SJCRH30 (cell line): ENCODE results near the gene RPS6KA1. TPM values are rescaled to one million over a fixed set of nuclear protein-coding genes. Genes with fewer than 3 reads are reported as not detected.

Source experiments
- DNase-seq, 2 experiments: peaks; one replicate each; pipeline ENCODE4 v3.0.0-alpha.2; 2015 to 2020
- H3K27ac ChIP-seq: fragments of 250-450 bp; sonication (Bioruptor Pico); 2 replicates; pipeline ENCODE4 v1.5.1; 2020; ENCODE audit warnings: mild to moderate bottlenecking, moderate library complexity
- H3K27me3 ChIP-seq: fragments of 250-450 bp; sonication (Bioruptor Pico); 2 replicates; pipeline ENCODE4 v1.5.1; 2020; ENCODE audit warnings: mild to moderate bottlenecking, moderate library complexity
- H3K36me3 ChIP-seq: fragments of 250-450 bp; sonication (Bioruptor Pico); 2 replicates; pipeline ENCODE4 v1.5.1; 2020; ENCODE audit warnings: mild to moderate bottlenecking, moderate library complexity
- H3K4me1 ChIP-seq: fragments of 250-450 bp; sonication (Bioruptor Pico); 2 replicates; pipeline ENCODE4 v1.5.1; 2020; ENCODE audit warnings: mild to moderate bottlenecking, moderate library complexity
- H3K4me3 ChIP-seq: fragments of 250-450 bp; sonication (Bioruptor Pico); 2 replicates; pipeline ENCODE4 v1.5.1; 2020; ENCODE audit warnings: mild to moderate bottlenecking, moderate library complexity
- H3K9me3 ChIP-seq: fragments of 250-450 bp; sonication (Bioruptor Pico); replicated peaks from 2 replicates; pipeline ENCODE4 v1.5.1; 2020; ENCODE audit warnings: mild to moderate bottlenecking, moderate library complexity
- total RNA-seq: library from RNA; depleted of rRNA; stranded (reverse); fragments of >200 nt; shearing (Covaris generic); gene quantifications from 2 replicates; pipeline ENCODE4 v1.2.3, GENCODE V29; 2014; rRNA removed

The RPS6KA1 gene
- total RNA-seq, 1 experiment from 2014 or later = 22.7 TPM

DNA sequence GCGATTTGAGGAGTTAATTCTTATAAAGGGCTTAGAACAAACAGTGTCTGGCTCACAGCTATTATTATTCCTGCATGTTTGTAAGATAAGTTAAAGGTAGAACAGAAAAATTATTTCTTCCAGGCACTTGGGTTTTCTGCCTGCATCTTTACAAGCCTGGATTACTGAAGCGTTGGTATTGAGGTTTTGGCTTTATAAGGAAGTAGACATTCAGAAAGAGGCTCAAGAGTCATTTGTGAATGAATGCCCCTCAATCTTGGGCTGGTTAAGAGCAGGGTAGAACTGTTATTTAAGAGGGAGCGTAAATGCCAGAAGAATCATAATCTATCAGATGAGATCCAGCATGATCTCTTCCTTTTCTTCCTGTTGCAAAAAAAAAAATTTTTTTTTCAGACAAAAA lies 89.0 kb downstream of the RPS6KA1 start:
- H3K9me3 ChIP-seq = no peaks in the 10 kb centered on the region
- H3K36me3 ChIP-seq = no peaks in the 10 kb centered on the region
- no peak overlapping the region for H3K4me3 ChIP-seq
- H3K27ac ChIP-seq = no peak overlapping the region
- peaks cover 3% of the 10 kb centered on the region; the same call in 1 of the 2 replicates for H3K4me1 ChIP-seq
- no peak for DNase-seq
- H3K27me3 ChIP-seq = no peaks in the 10 kb centered on the region; the same call in 1 of the 2 replicates

Other genes starting within 250 kb of the RPS6KA1 start
- 41.5 and 43.4 TPM in 2 replicates for gene SH3BGRL3, start 249.7 kb upstream of the RPS6KA1 start, total RNA-seq
- gene UBXN11, start 223.1 kb upstream of the RPS6KA1 start, total RNA-seq = 3.5 and 5.3 TPM in 2 replicates
- gene CD52, start 211.8 kb upstream of the RPS6KA1 start, total RNA-seq = not detected in 2 replicates
- not detected in 2 replicates for gene CRYBG2, start 175.6 kb upstream of the RPS6KA1 start, total RNA-seq
- not detected in 2 replicates for gene ZNF683, start 157.0 kb upstream of the RPS6KA1 start, total RNA-seq
- gene LIN28A, start 118.9 kb upstream of the RPS6KA1 start, total RNA-seq = not detected in 2 replicates
- gene DHDDS, start 97.4 kb upstream of the RPS6KA1 start, total RNA-seq = 36.6 and 43.7 TPM in 2 replicates
- 1,603 and 1,653 TPM in 2 replicates for gene HMGN2, start 57.3 kb upstream of the RPS6KA1 start, total RNA-seq
- gene ARID1A, start 166.3 kb downstream of the RPS6KA1 start, total RNA-seq = 57.3 and 57.9 TPM in 2 replicates